ENCODE results near the gene DBNL.

DNA sequence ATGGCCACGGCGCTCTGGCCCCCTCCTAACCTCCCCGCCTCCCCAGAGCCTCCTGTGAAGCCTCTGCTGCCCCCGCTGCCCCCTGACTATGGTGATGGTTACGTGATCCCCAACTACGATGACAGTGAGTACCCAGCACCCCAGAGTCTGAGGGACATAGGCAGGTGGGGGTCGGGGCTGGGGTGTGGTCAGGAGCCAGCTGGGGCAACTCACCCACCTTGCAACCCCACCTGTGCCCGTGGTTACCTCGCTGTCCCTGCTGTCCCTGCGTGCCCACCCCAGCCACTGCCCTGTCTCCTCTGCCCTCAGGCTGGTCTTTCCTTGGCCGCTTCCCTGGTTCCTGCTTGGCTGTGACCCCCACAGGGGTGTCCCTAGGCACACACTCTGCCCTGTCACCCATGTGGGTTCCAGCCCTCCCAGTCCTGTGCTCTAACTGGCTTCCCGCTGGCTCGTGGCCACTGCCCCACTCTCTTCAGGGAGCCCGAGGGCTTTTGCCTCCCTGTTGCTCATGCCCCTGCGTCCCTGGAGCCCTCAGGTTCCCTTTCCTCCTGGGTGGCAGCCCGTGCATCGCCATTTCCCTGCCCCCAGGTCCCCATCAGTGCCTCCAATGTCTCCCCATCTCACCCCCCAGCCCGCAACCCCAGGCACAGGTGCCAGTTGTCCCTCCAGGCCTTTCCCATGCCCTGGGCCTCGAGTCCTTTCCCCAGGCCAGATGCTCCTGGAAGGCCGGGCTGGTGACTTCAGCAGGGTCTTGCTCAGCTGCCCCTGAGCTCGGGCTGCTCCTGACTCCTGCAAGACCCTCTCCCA, 63.7 kb downstream of the DBNL start:
- TF ChIP-seq, protein P1, sequence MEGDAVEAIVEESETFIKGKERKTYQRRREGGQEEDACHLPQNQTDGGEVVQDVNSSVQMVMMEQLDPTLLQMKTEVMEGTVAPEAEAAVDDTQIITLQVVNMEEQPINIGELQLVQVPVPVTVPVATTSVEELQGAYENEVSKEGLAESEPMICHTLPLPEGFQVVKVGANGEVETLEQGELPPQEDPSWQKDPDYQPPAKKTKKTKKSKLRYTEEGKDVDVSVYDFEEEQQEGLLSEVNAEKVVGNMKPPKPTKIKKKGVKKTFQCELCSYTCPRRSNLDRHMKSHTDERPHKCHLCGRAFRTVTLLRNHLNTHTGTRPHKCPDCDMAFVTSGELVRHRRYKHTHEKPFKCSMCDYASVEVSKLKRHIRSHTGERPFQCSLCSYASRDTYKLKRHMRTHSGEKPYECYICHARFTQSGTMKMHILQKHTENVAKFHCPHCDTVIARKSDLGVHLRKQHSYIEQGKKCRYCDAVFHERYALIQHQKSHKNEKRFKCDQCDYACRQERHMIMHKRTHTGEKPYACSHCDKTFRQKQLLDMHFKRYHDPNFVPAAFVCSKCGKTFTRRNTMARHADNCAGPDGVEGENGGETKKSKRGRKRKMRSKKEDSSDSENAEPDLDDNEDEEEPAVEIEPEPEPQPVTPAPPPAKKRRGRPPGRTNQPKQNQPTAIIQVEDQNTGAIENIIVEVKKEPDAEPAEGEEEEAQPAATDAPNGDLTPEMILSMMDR (IDR thresholded peaks at IDR 0.05; ENCODE audit: poor library complexity) = no peak
- no peak for TF ChIP-seq EZH2 (IDR thresholded peaks at IDR 0.05; ENCODE audit: borderline replicate concordance)
- no peak for TF ChIP-seq EZH2phosphoT487 (IDR thresholded peaks at IDR 0.05; ENCODE audit: low read depth, severe bottlenecking, unreplicated experiment)
